ENCODE data around the gene ZBTB20. TPM values are rescaled to one million over a fixed set of nuclear protein-coding genes. Genes with fewer than 3 reads are reported as not detected.

Gene ZBTB20
- total RNA-seq, 1 donor from 2014 or later: 21.4 TPM

DNA sequence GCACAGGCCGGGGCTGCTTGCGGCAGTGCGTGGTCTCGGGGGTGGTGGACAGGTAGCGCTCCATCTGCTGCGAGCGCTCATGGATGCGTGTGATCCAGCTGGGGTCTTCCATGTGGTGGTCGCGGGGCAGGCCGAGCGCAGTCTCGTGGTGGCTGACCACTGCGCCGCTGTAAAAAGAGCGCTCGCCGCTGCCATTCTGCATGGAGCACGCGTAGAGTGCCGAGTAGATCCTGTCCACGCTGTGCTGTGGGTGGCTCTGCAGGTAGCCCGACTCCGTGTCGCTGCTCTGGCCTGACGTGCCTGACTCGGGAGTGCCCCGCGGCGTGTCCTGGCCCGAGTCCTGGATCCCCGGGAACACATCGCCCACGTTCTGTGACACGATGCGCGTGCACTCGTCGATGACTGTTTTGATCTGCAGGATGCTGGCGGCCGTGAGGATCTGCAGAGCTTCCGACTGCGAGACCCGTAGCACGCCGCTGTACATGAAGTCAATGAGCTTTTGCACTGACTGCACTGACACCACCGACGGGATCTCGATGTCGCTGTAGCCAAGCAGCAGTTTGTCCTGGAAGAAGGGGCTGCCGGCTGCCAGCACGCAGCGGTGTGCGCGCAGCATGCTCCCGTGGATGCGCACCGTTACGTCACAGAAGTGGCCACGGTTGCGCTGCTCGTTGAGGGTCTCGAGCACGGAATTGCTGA, 795.8 kb downstream of the ZBTB20 start:
- H3K4me1 ChIP-seq (ENCODE audit: insufficient read depth, low read length): no peaks in the 10 kb centered on the region
- H2AFZ ChIP-seq (ENCODE audit: low read depth, low read length): no peak overlapping the region
- TF ChIP-seq EZH2 (IDR thresholded peaks at IDR 0.05; ENCODE audit: insufficient read depth, low read length) (no peak), CTCF (IDR thresholded peaks at IDR 0.05; ENCODE audit: insufficient read depth, low read depth, low read length) (no peak)
- no peak overlapping the region for H3K9ac ChIP-seq (ENCODE audit: low read length)
- no peaks in the 10 kb centered on the region for H3K9me3 Mint-ChIP-seq (ENCODE audit: unreplicated experiment)
- H3K27me3 ChIP-seq (ENCODE audit: insufficient read depth, low read length): no peaks in the 10 kb centered on the region
- H3K4me2 ChIP-seq (ENCODE audit: low read length): no peak overlapping the region
- H3K9me3 ChIP-seq (ENCODE audit: insufficient read depth, low read depth, low read length): no peaks in the 10 kb centered on the region
- peaks cover 8% of the 10 kb centered on the region for H4K20me1 ChIP-seq (ENCODE audit: insufficient read depth, low read length)
- no peaks in the 10 kb centered on the region for H3K4me1 Mint-ChIP-seq (ENCODE audit: low read depth, unreplicated experiment)
- no peaks in the 10 kb centered on the region for H3K27me3 Mint-ChIP-seq (ENCODE audit: low read depth, unreplicated experiment)
- no peak overlapping the region for H3K4me3 ChIP-seq (ENCODE audit: insufficient read depth, low read depth, low read length)
- H3K4me3 Mint-ChIP-seq (ENCODE audit: unreplicated experiment): no peak overlapping the region
- no peaks in the 10 kb centered on the region for H3K79me2 ChIP-seq (ENCODE audit: insufficient read depth, low read length)
- no peak overlapping the region for H3K27ac Mint-ChIP-seq (ENCODE audit: unreplicated experiment)
- no peaks in the 10 kb centered on the region for H3K36me3 ChIP-seq (ENCODE audit: insufficient read depth, low read length)
- FAIRE-seq (no peak), DNase-seq (ENCODE audit: low read depth) (no peak)
- H3K27ac ChIP-seq (ENCODE audit: low read depth, low read length): no peak overlapping the region
- peaks cover 14% of the 10 kb centered on the region for H3K36me3 Mint-ChIP-seq (ENCODE audit: low read depth, unreplicated experiment)

GRCh38 chr3:114350690-114351089, 796.4 kb downstream of the ZBTB20 start:
- Mint-ChIP-seq H3K4me3 (ENCODE audit: unreplicated experiment) (no peak overlapping the region), H3K36me3 (ENCODE audit: low read depth, unreplicated experiment) (peaks cover 14% of the 10 kb centered on the region), H3K27ac (ENCODE audit: unreplicated experiment) (no peak overlapping the region), H3K4me1 (ENCODE audit: low read depth, unreplicated experiment) (no peaks in the 10 kb centered on the region), H3K9me3 (ENCODE audit: unreplicated experiment) (no peaks in the 10 kb centered on the region), H3K27me3 (ENCODE audit: low read depth, unreplicated experiment) (no peaks in the 10 kb centered on the region)
- H3K4me3 ChIP-seq (ENCODE audit: insufficient read depth, low read depth, low read length): no peak overlapping the region
- H3K9ac ChIP-seq (ENCODE audit: low read length): no peak overlapping the region
- H3K27me3 ChIP-seq (ENCODE audit: insufficient read depth, low read length): no peaks in the 10 kb centered on the region
- no peaks in the 10 kb centered on the region for H3K36me3 ChIP-seq (ENCODE audit: insufficient read depth, low read length)
- DNase-seq (ENCODE audit: low read depth) (no peak), FAIRE-seq (no peak)
- H3K9me3 ChIP-seq (ENCODE audit: insufficient read depth, low read depth, low read length): no peaks in the 10 kb centered on the region
- no peak overlapping the region for H3K4me2 ChIP-seq (ENCODE audit: low read length)
- H3K79me2 ChIP-seq (ENCODE audit: insufficient read depth, low read length): no peaks in the 10 kb centered on the region
- H3K4me1 ChIP-seq (ENCODE audit: insufficient read depth, low read length): no peaks in the 10 kb centered on the region
- no peak for TF ChIP-seq EZH2 (IDR thresholded peaks at IDR 0.05; ENCODE audit: insufficient read depth, low read length)
- TF ChIP-seq CTCF (IDR thresholded peaks at IDR 0.05; ENCODE audit: insufficient read depth, low read depth, low read length): no peak
- peaks cover 4% of the 10 kb centered on the region for H4K20me1 ChIP-seq (ENCODE audit: insufficient read depth, low read length)
- H2AFZ ChIP-seq (ENCODE audit: low read depth, low read length): no peak overlapping the region
- no peak overlapping the region for H3K27ac ChIP-seq (ENCODE audit: low read depth, low read length)

DNA sequence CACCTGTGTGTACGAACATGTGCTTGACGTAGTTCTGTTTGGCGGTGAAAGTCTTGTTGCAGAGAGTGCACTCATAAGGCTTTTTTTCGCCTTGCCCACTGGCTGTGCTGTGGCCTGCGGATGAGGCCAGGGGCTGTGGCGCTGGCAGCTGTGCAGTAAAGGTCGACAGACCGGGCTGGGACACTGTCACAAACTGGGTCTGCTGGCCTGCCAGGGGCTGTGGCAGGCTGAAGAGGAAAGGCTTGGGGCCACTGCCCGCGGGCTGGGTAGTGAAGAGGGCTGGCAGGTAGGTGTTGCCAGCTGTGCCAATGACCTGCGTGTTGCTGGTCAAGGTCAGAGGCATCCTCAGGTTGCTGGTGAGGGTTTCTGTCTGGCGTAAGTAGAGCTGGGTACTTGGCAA, 796.8 kb downstream of the ZBTB20 start:
- Mint-ChIP-seq H3K36me3 (ENCODE audit: low read depth, unreplicated experiment) (peaks cover 14% of the 10 kb centered on the region), H3K4me3 (ENCODE audit: unreplicated experiment) (no peak overlapping the region), H3K27ac (ENCODE audit: unreplicated experiment) (no peak overlapping the region), H3K4me1 (ENCODE audit: low read depth, unreplicated experiment) (no peaks in the 10 kb centered on the region), H3K27me3 (ENCODE audit: low read depth, unreplicated experiment) (no peaks in the 10 kb centered on the region), H3K9me3 (ENCODE audit: unreplicated experiment) (no peaks in the 10 kb centered on the region)
- no peaks in the 10 kb centered on the region for H3K27me3 ChIP-seq (ENCODE audit: insufficient read depth, low read length)
- H3K9me3 ChIP-seq (ENCODE audit: insufficient read depth, low read depth, low read length): no peaks in the 10 kb centered on the region
- no peak overlapping the region for H3K27ac ChIP-seq (ENCODE audit: low read depth, low read length)
- no peak overlapping the region for H3K4me3 ChIP-seq (ENCODE audit: insufficient read depth, low read depth, low read length)
- no peaks in the 10 kb centered on the region for H3K4me1 ChIP-seq (ENCODE audit: insufficient read depth, low read length)
- H3K9ac ChIP-seq (ENCODE audit: low read length): no peak overlapping the region
- no peak overlapping the region for H2AFZ ChIP-seq (ENCODE audit: low read depth, low read length)
- H3K79me2 ChIP-seq (ENCODE audit: insufficient read depth, low read length): no peaks in the 10 kb centered on the region
- H3K36me3 ChIP-seq (ENCODE audit: insufficient read depth, low read length): no peaks in the 10 kb centered on the region
- no peak for DNase-seq (ENCODE audit: low read depth)
- TF ChIP-seq CTCF (IDR thresholded peaks at IDR 0.05; ENCODE audit: insufficient read depth, low read depth, low read length): no peak
- no peak for TF ChIP-seq EZH2 (IDR thresholded peaks at IDR 0.05; ENCODE audit: insufficient read depth, low read length)
- no peak for FAIRE-seq
- no peak overlapping the region for H3K4me2 ChIP-seq (ENCODE audit: low read length)
- H4K20me1 ChIP-seq (ENCODE audit: insufficient read depth, low read length): peaks cover 4% of the 10 kb centered on the region
